Adrenal gland (tissue), 12 donors: Measurements from ENCODE around the gene MAD1L1. TPM values are rescaled to one million over a fixed set of nuclear protein-coding genes. Genes with fewer than 3 reads are reported as not detected.

Source experiments
- DNase-seq, 7 donors: peaks; one replicate each; pipeline ENCODE4 v3.0.0-alpha.2; 2019 to 2020
- H3K27ac ChIP-seq, 5 donors: fragments of 200-600 bp; sonication (generic) in 4 of 5; 1 replicate in 3 of 5; 2 replicates in 2 of 5; pipeline versions ENCODE4 v1.5.1 to v1.8.0; 2016 to 2020; ENCODE audit warnings: mild to moderate bottlenecking in 1 of 5
- H3K27me3 ChIP-seq: fragments of 200-600 bp; 2 replicates; pipeline ENCODE4 v1.8.0; 2021
- H3K36me3 ChIP-seq, 2 donors: fragments of 200-600 bp; replicated peaks in 1 of 2; 1 replicate in 1 of 2; 2 replicates in 1 of 2; pipeline versions ENCODE4 v1.5.1 to v1.8.0; 2018 to 2022
- H3K4me1 ChIP-seq, 2 donors: fragments of 200-600 bp; replicated peaks in 1 of 2; 1 replicate in 1 of 2; 2 replicates in 1 of 2; pipeline versions ENCODE4 v1.5.1 to v1.8.0; 2018 to 2021
- H3K4me3 ChIP-seq, 4 donors: fragments of 200-600 bp; sonication (generic) in 3 of 4; one replicate each; pipeline ENCODE4 v1.5.1; 2016 to 2018
- H3K9me3 ChIP-seq, 3 donors: fragments of 200-600 bp; sonication (generic) in 1 of 3; replicated peaks in 1 of 3; 1 replicate in 2 of 3; 2 replicates in 1 of 3; pipeline versions ENCODE4 v1.5.1 to v1.8.0; 2016 to 2021
- CTCF ChIP-seq, 6 experiments: fragments of 450-650 bp in 4 of 6; fragments of 200-600 bp in 2 of 6; sonication (generic) in 1 of 6; IDR thresholded peaks; 1 replicate in 5 of 6; 2 replicates in 1 of 6; pipeline versions ENCODE4 v1.5.1 to v1.8.0; 2016 to 2021; ENCODE audit warnings: antibody characterized with exemption in 6 of 6, mild to moderate bottlenecking in 2 of 6, moderate library complexity in 1 of 6
- POLR2A ChIP-seq, 2 donors: fragments of 450-650 bp; IDR thresholded peaks; one replicate each; pipeline ENCODE4 v1.6.1; 2017; ENCODE audit warnings: antibody characterized with exemption in 2 of 2, mild to moderate bottlenecking in 2 of 2, moderate library complexity in 1 of 2
- WGBS, 4 donors: extraction: QIAGEN DNeasy Blood & Tissue Kit in 2 of 4; methylation state at CpG; one replicate each; pipeline versions ENCODE4 v1.1.5 to v1.1.7; 2013 to 2017; 5-methylcytosine and 5-hydroxymethylcytosine counted together
- intact Hi-C, 2 donors: fragments of 100-400 bp; cut with DNase I; formaldehyde crosslinking; loops; one replicate each; pipeline versions ENCODE4 v1.14.1 to v1.15.0; 2022 to 2023
- polyA plus RNA-seq, 3 donors: library from polyadenylated mRNA; stranded (reverse); fragments of 200-250 nt in 2 of 3; fragments of 350-450 nt in 1 of 3; fragmentation: Illumina TruSeq in 1 of 3; extraction: RNeasy Lipid Tissue Mini Kit (QIAGEN cat#74804) in 1 of 3; gene quantifications; one replicate each; pipeline ENCODE4 v1.2.3, GENCODE V29; 2013 to 2014
- total RNA-seq, 9 donors: library from RNA; depleted of rRNA in 4 of 9; stranded (reverse); fragments of >200 nt in 4 of 9; fragments of 120-200 nt in 1 of 9; fragmentation: NEBNext Ultra II Directional in 1 of 9; extraction: Animal tissue kit (Norgen Biotek cat#: 25700) in 1 of 9; gene quantifications; one replicate each; pipeline versions ENCODE4 v1.1.0 to v1.2.4, GENCODE V29; 2013 to 2023
- donor health status: healthy with polysubstance abuse.
- donor health status: Bipolar disorder and iron deficiency.
- donor health status: DM: yes; HTN: yes; CAD: no.
- donor health status: DM: no; HTN: no; CAD: no.
- donor health status: DM: no; HTN: no; CAD: no.
- donor health status: DM: yes; HTN: yes; CAD: no.

Gene MAD1L1
- total and polyA plus RNA-seq, 12 donors = 6.7 to 87.7 (median 28.9) TPM

DNA sequence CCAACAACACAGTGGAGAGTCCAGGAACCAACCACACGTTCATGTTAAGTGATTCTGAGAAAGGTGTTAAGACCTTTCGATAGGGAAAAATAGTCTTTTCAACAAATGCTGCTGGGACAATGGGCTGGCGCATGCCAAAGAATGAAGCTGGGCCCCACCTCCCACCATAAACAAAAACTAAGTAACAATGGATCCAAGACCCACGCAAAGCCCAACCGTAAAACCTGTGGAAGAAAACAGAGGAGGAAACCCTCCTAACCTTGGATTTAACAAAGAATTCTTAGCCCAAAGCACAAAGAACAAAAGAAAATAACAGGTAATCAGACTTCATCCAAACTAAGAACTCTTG lies 289.8 kb downstream of the MAD1L1 start:
- Histone ChIP-seq H3K27me3 (no peaks in the 10 kb centered on the region), H3K4me1 (no peaks in the 10 kb centered on the region), H3K27ac (no peak overlapping the region), H3K4me3 (no peak overlapping the region), H3K9me3 (no peaks in the 10 kb centered on the region), H3K36me3 (no peaks in the 10 kb centered on the region)
- no peak for DNase-seq
- intact Hi-C loops = no loop called here
- WGBS, 4 donors = 64 to 89% (median 87%) methylated on average over 5 of the region's 5 CpGs
- TF ChIP-seq CTCF (IDR thresholded peaks at IDR 0.05) = no peak
- TF ChIP-seq POLR2A (IDR thresholded peaks at IDR 0.05) = no peak

DNA sequence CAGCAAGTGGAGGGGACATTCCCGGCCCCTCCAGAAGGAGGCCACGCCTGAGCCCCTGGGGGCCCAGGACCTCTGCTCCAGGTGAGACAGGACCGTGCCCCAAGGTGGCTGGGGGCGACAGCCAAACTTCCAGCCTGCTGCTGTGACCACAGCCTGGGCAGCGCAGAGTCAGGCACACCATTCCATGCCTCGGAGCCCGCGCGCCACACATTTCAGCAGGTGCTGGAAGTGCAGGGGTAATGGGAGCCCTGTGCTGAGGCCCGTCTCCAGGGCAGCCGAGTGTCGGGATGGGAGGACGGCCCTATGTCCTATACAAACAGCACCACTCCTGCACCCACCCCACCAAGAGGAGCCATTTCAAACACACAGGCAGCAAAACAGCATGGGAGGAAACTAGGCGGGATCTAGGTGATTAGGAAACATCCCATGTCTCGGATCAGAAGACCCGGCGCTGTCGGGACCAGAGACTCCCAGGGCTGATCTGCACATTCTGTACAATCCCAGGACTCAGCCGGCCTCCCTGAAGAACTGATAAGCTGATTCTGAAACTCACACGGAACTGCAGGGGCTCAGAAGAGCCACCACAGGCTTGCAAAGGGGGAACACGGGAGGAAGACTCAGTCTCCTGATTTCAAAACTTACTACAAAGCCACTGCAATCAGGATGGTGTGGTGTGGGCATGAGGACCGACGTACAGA lies 290.4 kb downstream of the MAD1L1 start:
- WGBS, 4 donors = 82 to 91% (median 90%) methylated on average over 7 to 23 of the region's 23 CpGs
- intact Hi-C loops = no loop called here
- Histone ChIP-seq H3K9me3 (no peaks in the 10 kb centered on the region), H3K4me3 (no peak overlapping the region), H3K27ac (no peak overlapping the region), H3K4me1 (no peaks in the 10 kb centered on the region), H3K27me3 (no peaks in the 10 kb centered on the region), H3K36me3 (no peaks in the 10 kb centered on the region)
- DNase-seq = no peak
- no peak for TF ChIP-seq CTCF (IDR thresholded peaks at IDR 0.05)
- no peak for TF ChIP-seq POLR2A (IDR thresholded peaks at IDR 0.05)

DNA sequence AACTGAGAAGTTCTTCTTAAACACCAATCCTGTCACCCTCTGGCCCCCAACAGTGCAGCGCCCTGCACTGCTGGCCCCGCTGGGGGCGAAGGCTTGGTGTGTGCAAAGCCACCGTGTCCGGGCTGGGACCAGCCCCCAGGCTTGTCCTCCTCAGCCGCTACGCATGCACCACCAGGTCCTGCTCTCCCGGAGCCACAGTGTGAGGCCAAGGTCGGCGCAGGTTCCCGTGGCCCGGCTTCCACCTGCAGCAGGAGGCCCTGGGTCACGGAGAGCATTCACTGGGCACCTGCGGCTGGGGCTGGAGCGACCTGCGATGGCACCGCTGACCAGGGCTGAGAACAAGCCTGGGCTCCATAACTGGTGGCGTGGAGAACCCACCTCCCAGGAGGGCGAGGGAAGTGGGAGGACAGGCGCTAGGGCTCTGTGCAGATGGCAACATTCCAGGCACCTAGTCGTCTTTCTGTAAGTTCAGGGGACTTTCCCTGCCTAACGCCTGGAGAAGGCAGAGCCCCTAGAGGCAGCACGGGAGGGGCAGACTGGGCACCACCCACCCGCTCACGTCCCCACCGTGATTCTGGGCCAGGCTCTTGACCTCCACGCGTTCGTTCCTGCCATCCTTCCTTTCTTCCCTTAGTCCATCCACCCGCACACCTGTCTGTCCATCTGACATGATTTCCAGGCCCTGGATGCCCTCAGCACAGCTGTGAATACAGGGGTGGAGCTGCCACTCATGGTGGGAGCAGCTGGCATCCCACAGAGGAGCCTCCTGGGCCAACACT lies 291.1 kb downstream of the MAD1L1 start:
- Histone ChIP-seq H3K36me3 (no peaks in the 10 kb centered on the region), H3K4me1 (no peaks in the 10 kb centered on the region), H3K27ac (no peak overlapping the region), H3K27me3 (no peaks in the 10 kb centered on the region), H3K4me3 (no peak overlapping the region), H3K9me3 (no peaks in the 10 kb centered on the region)
- WGBS, 4 donors = 88 to 93% (median 91%) methylated on average over 19 to 30 of the region's 30 CpGs
- TF ChIP-seq POLR2A (IDR thresholded peaks at IDR 0.05) = no peak
- TF ChIP-seq CTCF (IDR thresholded peaks at IDR 0.05) = no peak
- intact Hi-C loops = no loop called here
- DNase-seq = no peak

- TF ChIP-seq POLR2A (IDR thresholded peaks at IDR 0.05) = no peak
- no peak for TF ChIP-seq CTCF (IDR thresholded peaks at IDR 0.05)
- Histone ChIP-seq H3K36me3 (no peaks in the 10 kb centered on the region), H3K9me3 (no peaks in the 10 kb centered on the region), H3K27me3 (no peaks in the 10 kb centered on the region), H3K4me1 (no peaks in the 10 kb centered on the region), H3K4me3 (no peak overlapping the region), H3K27ac (peak overlapping the region in 1 of 5 donors; percentile 63)
- no peak for DNase-seq
- WGBS, 4 donors = 62 to 89% (median 86%) methylated on average over 6 to 16 of the region's 16 CpGs
- intact Hi-C loops = no loop called here
Observed at GRCh38 chr7:1940863-1941262, 291.9 kb downstream of the MAD1L1 start.
